Suprapubic skin (tissue), 4 donors: ENCODE results near the gene MGARP.

Source experiments
- CTCF ChIP-seq, 2 donors: fragments of 200-600 bp in 1 of 2; fragments of 450-650 bp in 1 of 2; sonication (generic) in 1 of 2; IDR thresholded peaks; one replicate each; pipeline ENCODE4 v1.5.1; 2016 to 2019; ENCODE audit warnings: antibody characterized with exemption in 2 of 2, mild to moderate bottlenecking in 1 of 2, moderate library complexity in 1 of 2
- EP300 ChIP-seq: sonication (generic); formaldehyde crosslinking; IDR thresholded peaks from one replicate; pipeline ENCODE4 v1.6.1; 2017; ENCODE audit warnings: antibody characterized with exemption
- POLR2A ChIP-seq, 2 donors: fragments of 450-650 bp; IDR thresholded peaks; one replicate each; pipeline ENCODE4 v1.6.1; 2017; ENCODE audit warnings: antibody characterized with exemption in 2 of 2, mild to moderate bottlenecking in 2 of 2, moderate library complexity in 2 of 2
- POLR2AphosphoS5 ChIP-seq, 3 donors: sonication (generic); formaldehyde crosslinking; IDR thresholded peaks; one replicate each; pipeline ENCODE4 v1.6.1; 2017; ENCODE audit warnings: antibody characterized with exemption in 3 of 3

GRCh38 chr4:139297001-139297410 lies 17.0 kb upstream of the MGARP start:
- TF ChIP-seq CTCF (IDR thresholded peaks at IDR 0.05) (no peak), POLR2A (IDR thresholded peaks at IDR 0.05) (no peak), POLR2AphosphoS5 (IDR thresholded peaks at IDR 0.05) (no peak), EP300 (no peak)
